B cell (primary cell): ENCODE results near the gene CD151. TPM values are rescaled to one million over a fixed set of nuclear protein-coding genes. Genes with fewer than 3 reads are reported as not detected.

ENCODE experiments used
- ATAC-seq: fragments of 200-7000 bp; cut with Tn5 transposase; one replicate; pipeline ENCODE4 v1.10.0; 2021; ENCODE audit warnings: low read depth, mild to moderate bottlenecking, moderate number of reproducible peaks, moderate library complexity
- CTCF ChIA-PET: fragments of 350-600 bp; sonication (Branson Sonifier 250); formaldehyde crosslinking; loops from one replicate; lab custom pipeline; 2021; ENCODE audit warnings: antibody characterized with exemption, inconsistent platforms; lab: Charles Lee
- POLR2A ChIA-PET: fragments of 350-600 bp; sonication (Branson Sonifier 250); formaldehyde crosslinking; loops from one replicate; lab custom pipeline; 2021; ENCODE audit warnings: antibody characterized with exemption; lab: Charles Lee
- DNase-seq: peaks from one replicate; pipeline ENCODE4 v3.0.0; 2013
- H2AFZ ChIP-seq: 2 replicates; pipeline ENCODE4 v1.6.1; 2012; ENCODE audit warnings: mild to moderate bottlenecking, low read depth, low read length; ENCODE audit not compliant: insufficient read depth, poor library complexity, severe bottlenecking
- H3K27ac ChIP-seq, 2 donors: 1 replicate in 1 of 2; 2 replicates in 1 of 2; pipeline ENCODE4 v1.5.1; 2012 to 2013; ENCODE audit warnings: low read length in 2 of 2, mild to moderate bottlenecking in 2 of 2, moderate library complexity in 1 of 2
- H3K27me3 ChIP-seq, 4 experiments: fragments of 200-600 bp in 1 of 4; sonication (generic) in 1 of 4; replicated peaks in 1 of 4; 1 replicate in 2 of 4; 2 replicates in 2 of 4; pipeline versions ENCODE4 v1.6.1 to v1.7.0; 2013 to 2016; ENCODE audit warnings: low read length in 3 of 4, mild to moderate bottlenecking in 2 of 4, mixed read lengths in 1 of 4, moderate library complexity in 1 of 4; ENCODE audit not compliant: insufficient read depth in 4 of 4, control insufficient read depth in 3 of 4; ENCODE audit errors: control extremely low read depth in 1 of 4
- H3K36me3 ChIP-seq, 2 experiments: replicated peaks in 1 of 2; 1 replicate in 1 of 2; 2 replicates in 1 of 2; pipeline versions ENCODE4 v1.6.1 to v1.7.1; 2013; ENCODE audit warnings: low read length in 1 of 2; ENCODE audit not compliant: insufficient read depth in 2 of 2, control insufficient read depth in 1 of 2; ENCODE audit errors: control extremely low read depth in 1 of 2, extremely low read depth in 1 of 2
- H3K4me1 ChIP-seq, 2 donors: fragments of 200-600 bp in 1 of 2; sonication (generic) in 1 of 2; 1 replicate in 1 of 2; 2 replicates in 1 of 2; pipeline versions ENCODE4 v1.5.1 to v1.6.1; 2013 to 2017; ENCODE audit warnings: low read length in 2 of 2; ENCODE audit not compliant: control insufficient read depth in 2 of 2, insufficient read depth in 2 of 2
- H3K4me2 ChIP-seq: replicated peaks from 2 replicates; pipeline ENCODE3; 2012; ENCODE audit warnings: mild to moderate bottlenecking, low read depth, low read length; ENCODE audit not compliant: poor library complexity, severe bottlenecking
- H3K4me3 ChIP-seq, 5 experiments: fragments of 200-600 bp in 1 of 5; sonication (generic) in 1 of 5; 1 replicate in 3 of 5; 2 replicates in 2 of 5; pipeline versions ENCODE4 v1.5.1 to v1.7.0; 2011 to 2016; ENCODE audit warnings: low read length in 4 of 5, mild to moderate bottlenecking in 4 of 5, low read depth in 2 of 5, control low read depth in 1 of 5, moderate library complexity in 1 of 5; ENCODE audit not compliant: insufficient read depth in 1 of 5; ENCODE audit errors: control extremely low read depth in 1 of 5, extremely low read depth in 1 of 5
- H3K79me2 ChIP-seq: fragments of 200-600 bp; sonication (generic); one replicate; pipeline ENCODE4 v1.6.0; 2016; ENCODE audit warnings: low read length; ENCODE audit not compliant: control insufficient read depth, insufficient read depth
- H3K9ac ChIP-seq: fragments of 200-600 bp; sonication (generic); 2 replicates; pipeline ENCODE4 v1.6.1; 2017; ENCODE audit warnings: mild to moderate bottlenecking, low read length, moderate library complexity
- H3K9me3 ChIP-seq, 3 donors: one replicate each; pipeline versions ENCODE4 v1.6.1 to v1.7.1; 2013; ENCODE audit warnings: low read length in 2 of 3; ENCODE audit not compliant: control insufficient read depth in 2 of 3, insufficient read depth in 1 of 3; ENCODE audit errors: control extremely low read depth in 1 of 3
- H4K20me1 ChIP-seq: 2 replicates; pipeline ENCODE4 v1.6.0; 2012; ENCODE audit warnings: mild to moderate bottlenecking, low read length; ENCODE audit not compliant: insufficient read depth, control insufficient read depth, poor library complexity, severe bottlenecking
- H3K27ac Mint-ChIP-seq: one replicate; pipeline ENCODE4 v1.8.0; 2021; ENCODE audit warnings: mixed read lengths
- H3K27me3 Mint-ChIP-seq: one replicate; pipeline ENCODE4 v1.8.0; 2021; ENCODE audit warnings: mixed read lengths
- H3K4me1 Mint-ChIP-seq: one replicate; pipeline ENCODE4 v1.8.0; 2021; ENCODE audit warnings: mixed read lengths
- H3K4me3 Mint-ChIP-seq: one replicate; pipeline ENCODE4 v1.8.0; 2021; ENCODE audit warnings: mixed read lengths
- H3K9me3 Mint-ChIP-seq: one replicate; pipeline ENCODE4 v1.8.0; 2022; ENCODE audit warnings: mixed read lengths; ENCODE audit not compliant: insufficient read depth
- CTCF ChIP-seq: fragments of 200-600 bp; IDR thresholded peaks from one replicate; pipeline ENCODE4 v1.8.0; 2022; ENCODE audit warnings: antibody characterized with exemption, mild to moderate bottlenecking
- EZH2 ChIP-seq: IDR thresholded peaks from 2 replicates; pipeline ENCODE4 v1.6.1; 2012; ENCODE audit warnings: borderline replicate concordance, low read depth, mild to moderate bottlenecking, moderate library complexity, low read length; ENCODE audit not compliant: insufficient read depth, poor library complexity, severe bottlenecking
- WGBS: methylation state at CpG from one replicate; pipeline ENCODE4 v1.1.5; 2013; ENCODE audit warnings: missing lambda C conversion rate; ENCODE audit not compliant: insufficient coverage; 5-methylcytosine and 5-hydroxymethylcytosine counted together
- intact Hi-C: fragments of 100-400 bp; cut with micrococcal nuclease; formaldehyde crosslinking; loops from one replicate; pipeline ENCODE4 v1.10.0; 2022
- polyA plus RNA-seq: library from polyadenylated mRNA; depleted of rRNA; stranded (reverse); fragments of >200 nt; gene quantifications from 2 replicates; pipeline ENCODE4 v1.2.3, GENCODE V29; 2012
- total RNA-seq, 2 donors: library from RNA; stranded (reverse); fragments of 120-200 nt in 1 of 2; gene quantifications; 1 replicate in 1 of 2; 2 replicates in 1 of 2; pipeline versions ENCODE4 v1.2.3 to v1.2.4, GENCODE V29; 2013 to 2022

The CD151 gene
- total and polyA plus RNA-seq, 2 donors (not counting 1 experiment from before 2014, with no cell fraction given), result 24.4 to 25.5 TPM

DNA sequence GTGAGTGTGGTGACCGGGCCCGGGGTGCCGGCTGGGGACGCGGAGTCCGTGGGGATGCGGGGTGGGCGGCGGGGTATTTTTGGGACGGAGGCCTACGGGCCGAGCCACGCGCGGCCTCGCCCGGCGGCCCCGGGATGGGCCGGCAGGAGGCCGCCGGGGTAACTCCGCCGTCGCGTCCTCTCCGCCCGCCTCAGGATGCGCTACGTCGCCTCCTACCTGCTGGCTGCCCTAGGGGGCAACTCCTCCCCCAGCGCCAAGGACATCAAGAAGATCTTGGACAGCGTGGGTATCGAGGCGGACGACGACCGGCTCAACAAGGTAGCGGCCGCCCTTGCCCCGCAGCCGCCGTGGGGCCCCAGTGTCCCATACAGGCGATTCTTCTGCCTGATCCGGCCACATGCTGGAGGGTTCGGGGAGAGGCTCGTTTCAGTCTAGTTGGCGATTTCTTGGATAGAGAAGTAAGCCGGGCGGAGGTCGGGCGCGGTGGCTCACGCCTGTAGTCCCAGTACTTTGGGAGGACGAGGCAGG lies 22.6 kb upstream of the CD151 start:
- H3K27me3 ChIP-seq, result no peaks in the 10 kb centered on the region

More for the DNA sequence above, 22.6 kb upstream of the CD151 start:
- Histone ChIP-seq H3K4me1 (peaks cover 21 to 31% of the 10 kb centered on the region in 2 donors), H3K36me3 (peaks cover 2 to 24% of the 10 kb centered on the region in 2 experiments), H2AFZ (peak overlapping the region; percentile 93), H4K20me1 (peaks cover 36% of the 10 kb centered on the region), H3K9ac (peak overlapping the region; percentile 90), H3K4me2 (peak overlapping the region; percentile 87), H3K27ac (peak overlapping the region; percentile 83 to 94), H3K9me3 (no peaks in the 10 kb centered on the region), H3K79me2 (peaks cover 27% of the 10 kb centered on the region), H3K4me3 (peak overlapping the region; percentile 53 to 95 (median 86))
- no peaks in the 10 kb centered on the region for H3K27me3 Mint-ChIP-seq
- H3K27ac Mint-ChIP-seq, result peak overlapping the region; percentile 99
- ATAC-seq, result peak; percentile 2
- peak overlapping the region; percentile 96 for H3K4me3 Mint-ChIP-seq
- CTCF ChIA-PET, result interaction anchor here (1.1 to 2.6 kb wide), 4 partner anchors 9 to 21 kb away, joined by 3 to 14 read pairs (median 4); partner anchors contain the start of gene PNPLA2
- under 1% methylated on average over 54 of the region's 55 CpGs for WGBS
- H3K9me3 Mint-ChIP-seq, result no peaks in the 10 kb centered on the region
- intact Hi-C loops, result no loop called here
- POLR2A ChIA-PET, result interaction anchor here (0.6 to 2.9 kb wide), 6 partner anchors 9 to 116 kb away, joined by 3 to 32 read pairs (median 9); partner anchors contain the start of genes PNPLA2, POLR2L, SLC25A22 and TSPAN4
- peaks cover 40% of the 10 kb centered on the region for H3K4me1 Mint-ChIP-seq
- DNase-seq, result no peak
- TF ChIP-seq EZH2 (no peak), CTCF (peak; percentile 13)
